Common myeloid progenitor, CD34-positive (primary cell): ENCODE measurements around the gene JMJD8.

Experiments
- CTCF ChIA-PET: fragments of 350-600 bp; sonication (Branson Sonifier 250); formaldehyde crosslinking; loops from one replicate; lab custom pipeline; 2021; ENCODE audit warnings: antibody characterized with exemption; lab: Charles Lee
- POLR2A ChIA-PET: fragments of 350-600 bp; sonication (Branson Sonifier 250); formaldehyde crosslinking; loops from one replicate; lab custom pipeline; 2021; ENCODE audit warnings: antibody characterized with exemption; lab: Charles Lee
- DNase-seq, 3 donors: peaks; one replicate each; pipeline versions ENCODE4 v3.0.0 to v3.0.0-alpha.2; 2013
- H3K27ac ChIP-seq, 2 experiments: 1 replicate in 1 of 2; 2 replicates in 1 of 2; pipeline ENCODE4 v1.7.0; 2013; ENCODE audit warnings: inconsistent platforms in 2 of 2, low read length in 2 of 2, mild to moderate bottlenecking in 2 of 2, low read depth in 1 of 2, moderate library complexity in 1 of 2; ENCODE audit not compliant: severe bottlenecking in 2 of 2, insufficient read depth in 1 of 2, poor library complexity in 1 of 2
- H3K27me3 ChIP-seq, 5 experiments: replicated peaks in 2 of 5; 1 replicate in 3 of 5; 2 replicates in 2 of 5; pipeline versions ENCODE4 v1.6.1 to v1.7.0; 2013; ENCODE audit warnings: low read length in 4 of 5, mild to moderate bottlenecking in 2 of 5, moderate library complexity in 2 of 5, inconsistent platforms in 1 of 5; ENCODE audit not compliant: insufficient read depth in 5 of 5, control insufficient read depth in 4 of 5
- H3K36me3 ChIP-seq, 4 experiments: 1 replicate in 2 of 4; 2 replicates in 2 of 4; pipeline versions ENCODE4 v1.6.1 to v1.7.0; 2013; ENCODE audit warnings: low read length in 3 of 4, control low read depth in 1 of 4, mild to moderate bottlenecking in 1 of 4; ENCODE audit not compliant: control insufficient read depth in 4 of 4, insufficient read depth in 4 of 4
- H3K4me1 ChIP-seq, 4 experiments: 1 replicate in 3 of 4; 2 replicates in 1 of 4; pipeline versions ENCODE4 v1.6.1 to v1.7.1; 2013; ENCODE audit warnings: low read length in 3 of 4, mild to moderate bottlenecking in 3 of 4, control low read depth in 1 of 4, inconsistent platforms in 1 of 4, moderate library complexity in 1 of 4; ENCODE audit not compliant: control insufficient read depth in 4 of 4, insufficient read depth in 4 of 4; ENCODE audit errors: control extremely low read depth in 1 of 4
- H3K4me3 ChIP-seq, 7 experiments: 1 replicate in 4 of 7; 2 replicates in 3 of 7; pipeline versions ENCODE4 v1.5.1 to v1.7.0; 2013; ENCODE audit warnings: mild to moderate bottlenecking in 7 of 7, low read length in 6 of 7, moderate library complexity in 6 of 7, inconsistent platforms in 2 of 7, low read depth in 2 of 7, control low read depth in 1 of 7; ENCODE audit not compliant: insufficient read depth in 4 of 7, control insufficient read depth in 1 of 7; ENCODE audit errors: extremely low read depth in 1 of 7
- H3K9me3 ChIP-seq, 5 experiments: 1 replicate in 4 of 5; 2 replicates in 1 of 5; pipeline versions ENCODE4 v1.6.1 to v1.7.1; 2013; ENCODE audit warnings: low read length in 4 of 5, mild to moderate bottlenecking in 2 of 5, inconsistent platforms in 1 of 5, low read depth in 1 of 5, moderate library complexity in 1 of 5; ENCODE audit not compliant: control insufficient read depth in 4 of 5, insufficient read depth in 2 of 5; ENCODE audit errors: control extremely low read depth in 1 of 5
- WGBS: methylation state at CpG from one replicate; pipeline ENCODE4 v1.1.5; 2013; ENCODE audit not compliant: insufficient coverage; 5-methylcytosine and 5-hydroxymethylcytosine counted together

Gene JMJD8

GRCh38 chr16:634051-634670, 50.0 kb downstream of the JMJD8 start:
- CTCF ChIA-PET = interaction anchor here (1.4 kb wide), 1 partner anchor 26 kb away, joined by 3 read pairs; no protein-coding TSS in a partner anchor
- H3K27me3 ChIP-seq = peaks cover 0 to 7% (median 0%) of the 10 kb centered on the region in 5 experiments
- no peak overlapping the region for H3K27ac ChIP-seq
- POLR2A ChIA-PET = no interaction called here
- H3K4me1 ChIP-seq = peaks cover 0 to 34% (median 30%) of the 10 kb centered on the region in 4 experiments
- H3K4me3 ChIP-seq = no peak overlapping the region
- 97% methylated on average over 19 of the region's 22 CpGs for WGBS
- peaks cover 0 to 24% (median 15%) of the 10 kb centered on the region in 4 experiments for H3K36me3 ChIP-seq
- H3K9me3 ChIP-seq = no peaks in the 10 kb centered on the region
- no peak for DNase-seq

GRCh38 chr16:633336-634050, 50.6 kb downstream of the JMJD8 start:
- POLR2A ChIA-PET = no interaction called here
- DNase-seq = no peak
- Histone ChIP-seq H3K27me3 (peaks cover 0 to 7% (median 0%) of the 10 kb centered on the region in 5 experiments), H3K4me1 (peaks cover 0 to 34% (median 30%) of the 10 kb centered on the region in 4 experiments), H3K9me3 (no peaks in the 10 kb centered on the region), H3K27ac (no peak overlapping the region), H3K36me3 (peaks cover 0 to 29% (median 17%) of the 10 kb centered on the region in 4 experiments), H3K4me3 (no peak overlapping the region)
- WGBS = 98% methylated on average over 69 of the region's 74 CpGs
- CTCF ChIA-PET = interaction anchor here (1.4 kb wide), 1 partner anchor 26 kb away, joined by 3 read pairs; no protein-coding TSS in a partner anchor

GRCh38 chr16:632486-633335, 51.4 kb downstream of the JMJD8 start:
- H3K36me3 ChIP-seq = peaks cover 0 to 37% (median 20%) of the 10 kb centered on the region in 4 experiments
- H3K4me3 ChIP-seq = no peak overlapping the region
- peaks cover 0 to 28% (median 27%) of the 10 kb centered on the region in 4 experiments for H3K4me1 ChIP-seq
- ChIA-PET CTCF (interaction anchor here (1.4 kb wide), 1 partner anchor 27 kb away, joined by 3 read pairs; no protein-coding TSS in a partner anchor), POLR2A (no interaction called here)
- 96% methylated on average over 38 of the region's 67 CpGs for WGBS
- no peak for DNase-seq
- H3K27me3 ChIP-seq = peaks cover 0 to 7% (median 0%) of the 10 kb centered on the region in 5 experiments
- no peaks in the 10 kb centered on the region for H3K9me3 ChIP-seq
- no peak overlapping the region for H3K27ac ChIP-seq

GRCh38 chr16:631808-632358, 52.3 kb downstream of the JMJD8 start:
- Histone ChIP-seq H3K36me3 (peaks cover 0 to 45% (median 25%) of the 10 kb centered on the region in 4 experiments), H3K4me3 (no peak overlapping the region), H3K4me1 (peaks cover 0 to 23% (median 21%) of the 10 kb centered on the region in 4 experiments), H3K27ac (no peak overlapping the region), H3K27me3 (peaks cover 0 to 7% (median 0%) of the 10 kb centered on the region in 5 experiments), H3K9me3 (no peaks in the 10 kb centered on the region)
- 76% methylated on average over 8 of the region's 9 CpGs for WGBS
- ChIA-PET POLR2A (no interaction called here), CTCF (no interaction called here)
- DNase-seq = no peak
